Loucy (cell line): ENCODE results near the gene USP22.

Source experiments
- EZH2phosphoT487 ChIP-seq: fragments of 200-600 bp; IDR thresholded peaks from 2 replicates; pipeline ENCODE4 v1.6.1; 2018; ENCODE audit warnings: antibody characterized with exemption, mild to moderate bottlenecking, moderate library complexity, borderline replicate concordance
- TF ChIP-seq, protein P1 (sequence below): fragments of 200-600 bp; sonication (generic); conservative IDR thresholded peaks from 2 replicates; pipeline ENCODE4 v1.5.1; 2014; ENCODE audit warnings: mild to moderate bottlenecking, antibody characterized with exemption, low read length

DNA sequence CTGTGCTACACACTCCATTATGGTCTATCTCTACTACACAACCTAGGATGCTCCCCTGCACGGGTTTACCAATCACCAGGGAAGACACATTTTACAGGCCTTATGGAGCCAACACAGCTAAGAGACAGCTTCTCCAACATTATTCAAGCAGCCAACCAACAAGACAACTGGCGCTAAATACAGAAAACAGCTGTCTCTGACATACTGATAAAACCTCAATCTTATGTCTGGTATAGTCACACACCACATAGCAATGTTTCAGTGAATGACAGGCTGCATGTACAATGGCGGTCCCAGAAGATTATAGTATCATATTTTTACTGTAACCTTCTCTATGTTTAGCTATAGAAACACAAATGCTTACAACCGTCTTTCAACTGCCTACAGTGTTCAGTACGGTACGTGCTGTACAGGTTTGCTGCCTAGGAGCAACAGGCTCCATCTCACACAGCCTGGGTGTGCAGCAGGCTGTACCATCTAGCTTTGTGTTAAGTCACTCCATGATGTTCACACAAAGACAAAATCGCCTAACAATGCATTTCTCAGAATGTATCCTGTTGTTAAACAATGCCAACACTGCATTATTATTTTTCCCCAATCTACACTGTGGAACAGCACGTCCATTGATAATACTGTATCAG, 10.9 kb downstream of the USP22 start:
- TF ChIP-seq, protein P1, sequence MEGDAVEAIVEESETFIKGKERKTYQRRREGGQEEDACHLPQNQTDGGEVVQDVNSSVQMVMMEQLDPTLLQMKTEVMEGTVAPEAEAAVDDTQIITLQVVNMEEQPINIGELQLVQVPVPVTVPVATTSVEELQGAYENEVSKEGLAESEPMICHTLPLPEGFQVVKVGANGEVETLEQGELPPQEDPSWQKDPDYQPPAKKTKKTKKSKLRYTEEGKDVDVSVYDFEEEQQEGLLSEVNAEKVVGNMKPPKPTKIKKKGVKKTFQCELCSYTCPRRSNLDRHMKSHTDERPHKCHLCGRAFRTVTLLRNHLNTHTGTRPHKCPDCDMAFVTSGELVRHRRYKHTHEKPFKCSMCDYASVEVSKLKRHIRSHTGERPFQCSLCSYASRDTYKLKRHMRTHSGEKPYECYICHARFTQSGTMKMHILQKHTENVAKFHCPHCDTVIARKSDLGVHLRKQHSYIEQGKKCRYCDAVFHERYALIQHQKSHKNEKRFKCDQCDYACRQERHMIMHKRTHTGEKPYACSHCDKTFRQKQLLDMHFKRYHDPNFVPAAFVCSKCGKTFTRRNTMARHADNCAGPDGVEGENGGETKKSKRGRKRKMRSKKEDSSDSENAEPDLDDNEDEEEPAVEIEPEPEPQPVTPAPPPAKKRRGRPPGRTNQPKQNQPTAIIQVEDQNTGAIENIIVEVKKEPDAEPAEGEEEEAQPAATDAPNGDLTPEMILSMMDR: no peak
- no peak for TF ChIP-seq EZH2phosphoT487
